DMS 273 (cell line): ENCODE results near the gene CHRNG.
"Not testable (repeated sequence)": the region's sequence is repeated elsewhere in the genome, so short reads cannot be mapped to it uniquely, and the experiment has no call there.

Experiments used
- DNase-seq: peaks from one replicate; lab custom pipeline; 2025; ENCODE audit not compliant: unreplicated experiment; lab: John Stamatoyannopoulos, UW

CHRNG gene

DNA sequence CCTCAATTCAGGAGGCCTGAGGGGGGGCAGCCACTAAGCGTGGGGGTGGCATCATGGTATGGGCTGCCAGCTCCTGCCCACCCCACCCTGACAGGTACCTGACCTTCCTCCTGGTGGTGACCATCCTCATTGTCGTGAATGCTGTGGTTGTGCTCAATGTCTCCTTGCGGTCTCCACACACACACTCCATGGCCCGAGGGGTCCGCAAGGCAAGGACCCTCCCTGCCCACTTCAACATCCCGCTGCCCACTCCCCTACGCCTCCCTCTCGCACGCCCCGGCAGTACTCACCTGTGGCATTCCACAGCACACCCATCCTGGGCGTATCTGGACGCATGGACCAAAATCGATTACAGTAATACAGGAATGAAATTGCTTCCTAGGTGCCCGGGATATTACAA lies 4.0 kb downstream of the CHRNG start:
- DNase-seq: no peak

DNA sequence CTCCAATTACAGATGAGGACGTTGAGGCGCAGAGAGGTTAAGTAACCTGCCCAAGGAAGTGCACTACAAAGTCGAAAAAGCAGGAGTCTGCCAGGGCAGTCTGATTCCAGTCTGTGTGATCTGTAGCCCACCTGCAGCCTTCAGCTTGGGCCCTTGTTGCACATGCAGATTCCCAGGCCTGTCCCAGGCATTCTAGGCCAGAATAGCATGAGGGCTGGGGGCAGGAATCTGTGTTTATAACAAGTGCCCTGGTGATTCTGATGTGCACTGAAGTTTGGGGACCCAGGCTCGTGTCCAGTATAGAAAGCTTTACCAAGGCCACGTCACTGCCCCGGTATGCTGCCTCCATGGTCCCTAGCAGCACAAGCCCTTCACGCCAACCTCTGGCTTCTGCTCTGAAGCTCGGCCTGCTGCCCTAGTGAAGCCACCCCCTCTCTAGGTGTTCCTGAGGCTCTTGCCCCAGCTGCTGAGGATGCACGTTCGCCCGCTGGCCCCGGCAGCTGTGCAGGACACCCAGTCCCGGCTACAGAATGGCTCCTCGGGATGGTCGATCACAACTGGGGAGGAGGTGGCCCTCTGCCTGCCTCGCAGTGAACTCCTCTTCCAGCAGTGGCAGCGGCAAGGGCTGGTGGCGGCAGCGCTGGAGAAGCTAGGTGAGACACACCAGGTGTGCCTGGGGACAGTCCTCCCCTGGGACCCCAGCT lies 4.6 kb downstream of the CHRNG start:
- no peak for DNase-seq

DNA sequence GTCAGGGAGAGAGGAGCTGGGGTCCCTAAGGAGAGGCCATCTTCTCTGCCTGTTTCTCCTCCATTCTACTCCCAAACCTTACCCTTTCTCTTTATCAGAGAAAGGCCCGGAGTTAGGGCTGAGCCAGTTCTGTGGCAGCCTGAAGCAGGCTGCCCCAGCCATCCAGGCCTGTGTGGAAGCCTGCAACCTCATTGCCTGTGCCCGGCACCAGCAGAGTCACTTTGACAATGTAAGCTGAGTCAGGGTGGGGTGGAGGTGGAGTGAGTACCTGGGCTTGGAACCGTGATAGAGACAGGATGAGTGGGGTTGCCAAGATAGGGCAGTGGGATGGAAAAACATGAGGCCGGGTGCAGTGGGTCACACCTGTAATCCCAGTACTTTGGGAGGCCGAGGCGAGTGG lies 5.2 kb downstream of the CHRNG start:
- DNase-seq: no peak

DNA sequence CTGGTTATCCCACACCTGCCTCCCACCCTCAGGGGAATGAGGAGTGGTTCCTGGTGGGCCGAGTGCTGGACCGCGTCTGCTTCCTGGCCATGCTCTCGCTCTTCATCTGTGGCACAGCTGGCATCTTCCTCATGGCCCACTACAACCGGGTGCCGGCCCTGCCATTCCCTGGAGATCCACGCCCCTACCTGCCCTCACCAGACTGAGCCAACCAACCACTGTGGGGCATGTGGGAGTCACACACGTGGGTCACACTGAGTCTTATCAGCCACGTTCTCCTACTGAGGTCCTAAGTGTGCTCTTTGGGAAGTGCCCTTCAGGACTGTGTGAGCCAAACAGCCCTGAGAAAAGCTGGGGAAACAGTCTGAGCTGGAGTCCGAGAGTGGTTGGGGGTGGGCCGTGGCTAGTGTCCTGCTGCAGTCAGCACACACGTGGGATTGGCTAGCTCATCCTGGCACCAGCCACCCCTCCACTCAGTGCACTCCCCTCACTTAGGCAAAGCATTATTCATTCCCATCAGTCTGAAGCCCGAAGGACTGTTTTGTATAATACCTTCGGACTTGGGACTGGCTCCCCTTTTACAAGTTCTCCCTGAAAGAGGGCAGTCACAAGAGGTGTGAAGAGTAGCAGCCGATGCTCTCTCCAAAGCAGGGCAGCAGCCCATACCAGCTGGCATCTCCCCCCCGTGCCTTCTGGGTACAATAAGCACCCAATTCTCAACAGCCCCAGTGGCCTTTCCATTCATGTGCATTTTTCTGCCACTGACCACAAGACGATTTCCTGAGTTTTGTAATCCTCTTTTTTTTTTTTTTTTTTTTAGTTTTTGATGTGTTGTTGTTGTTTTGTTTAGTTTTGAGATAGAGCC lies 6.3 kb downstream of the CHRNG start:
- DNase-seq: no peak

DNA sequence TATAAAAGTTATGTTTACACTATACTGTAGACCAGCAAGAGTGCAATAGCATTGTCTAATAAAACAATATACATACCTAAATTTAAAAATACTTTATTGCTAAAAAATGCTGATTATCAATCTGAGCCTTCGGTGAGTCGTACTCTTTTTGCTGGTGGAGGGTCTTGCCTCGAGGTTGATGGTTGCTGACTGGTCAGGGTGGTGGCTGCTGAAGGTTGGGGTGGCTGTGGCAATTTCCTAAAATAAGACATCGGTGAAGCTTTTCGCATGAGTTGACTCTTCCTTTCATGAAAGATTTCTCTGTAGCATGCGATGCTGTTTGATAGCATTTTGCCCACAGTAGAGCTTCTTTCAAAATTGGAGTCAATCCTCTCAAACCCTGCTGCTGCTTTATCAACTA lies 8.5 kb downstream of the CHRNG start:
- DNase-seq: no peak

DNA sequence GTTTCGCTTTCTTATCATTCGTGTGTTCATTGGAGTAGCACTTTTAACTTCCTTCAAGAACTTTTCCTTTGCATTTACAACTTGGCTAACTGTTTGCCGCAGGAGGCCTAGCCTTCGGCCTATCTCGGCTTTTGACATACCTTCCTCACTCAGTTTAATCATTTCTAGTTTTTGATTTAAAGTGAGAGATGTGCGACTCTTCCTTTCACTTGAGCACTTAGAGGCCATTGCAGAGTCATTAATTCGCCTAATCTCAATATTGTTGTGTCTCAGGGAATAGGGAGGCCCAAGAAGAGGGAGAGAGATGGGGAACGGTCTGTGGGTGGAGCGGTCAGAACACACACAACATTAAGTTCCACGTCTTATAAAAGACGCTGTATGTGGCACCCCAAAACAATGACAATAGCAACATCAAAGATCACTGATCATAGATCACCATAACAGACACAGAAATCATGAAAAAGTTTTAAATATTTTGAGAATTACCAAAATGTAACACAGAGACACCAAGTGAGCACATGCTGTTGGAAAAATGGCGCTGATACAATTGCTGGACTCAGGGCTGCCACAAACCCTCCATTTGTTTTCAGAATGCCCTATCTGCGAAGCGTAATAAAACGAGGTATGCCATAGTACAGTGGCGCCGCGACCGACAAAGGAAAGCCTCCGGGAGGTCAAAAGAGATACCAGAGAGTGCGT lies 10.3 kb downstream of the CHRNG start:
- peak; percentile 75 for DNase-seq

DNA sequence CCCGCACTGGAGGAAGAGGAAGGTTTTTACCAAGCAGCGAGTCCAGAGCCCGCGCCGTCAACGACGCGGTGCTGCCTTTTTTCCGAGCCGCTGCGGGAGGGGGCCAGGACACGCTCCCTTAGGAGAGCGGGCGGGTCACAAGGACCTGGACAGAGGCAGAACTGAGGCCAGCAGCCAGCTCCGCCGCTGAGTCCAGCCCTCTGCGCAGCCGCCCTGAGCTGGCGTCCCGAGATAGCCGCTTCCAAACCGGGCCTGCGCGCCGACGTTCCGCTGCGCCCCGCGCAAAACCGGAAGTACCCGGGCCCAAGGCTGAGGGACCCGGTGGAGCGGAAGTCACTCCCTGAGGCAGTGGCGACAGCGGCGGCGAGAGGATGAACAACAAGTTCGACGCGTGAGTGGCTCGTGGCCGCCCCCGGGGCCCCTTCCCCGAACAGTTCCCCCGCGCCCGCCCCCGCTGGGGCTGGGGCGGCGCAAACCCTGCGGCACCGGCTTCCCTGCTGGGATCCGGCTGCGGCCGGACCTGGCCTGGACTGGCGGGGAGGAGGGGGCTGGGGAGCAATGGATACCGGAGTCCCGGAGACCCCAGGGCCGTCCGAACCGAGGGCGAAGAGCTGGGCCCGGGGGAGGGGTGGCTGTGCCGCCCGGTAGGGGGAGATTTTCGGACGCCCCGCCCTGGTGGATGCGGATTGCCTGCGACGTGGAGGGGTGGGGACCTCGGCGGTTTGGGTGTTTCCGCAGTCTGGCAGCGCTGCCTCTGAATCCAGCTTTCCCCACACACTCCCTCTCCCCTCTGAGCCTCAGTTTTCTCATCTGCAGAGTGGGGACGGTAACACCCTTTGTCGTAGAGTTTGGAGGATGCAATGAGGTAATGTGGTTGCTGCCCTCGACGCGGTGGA lies 11.1 kb downstream of the CHRNG start, which contains the start of the genes EIF4E2 and TIGD1:
Gene EIF4E2 (plus strand): TSS at position 336 of the 896 bp plus-strand sequence. CDS start 36 bp downstream, at position 372.
Gene TIGD1 (minus strand): TSS at position 204 of the 896 bp plus-strand sequence. CDS start 675 bp downstream, outside the sequence.
- DNase-seq: peak; percentile 97

DNA sequence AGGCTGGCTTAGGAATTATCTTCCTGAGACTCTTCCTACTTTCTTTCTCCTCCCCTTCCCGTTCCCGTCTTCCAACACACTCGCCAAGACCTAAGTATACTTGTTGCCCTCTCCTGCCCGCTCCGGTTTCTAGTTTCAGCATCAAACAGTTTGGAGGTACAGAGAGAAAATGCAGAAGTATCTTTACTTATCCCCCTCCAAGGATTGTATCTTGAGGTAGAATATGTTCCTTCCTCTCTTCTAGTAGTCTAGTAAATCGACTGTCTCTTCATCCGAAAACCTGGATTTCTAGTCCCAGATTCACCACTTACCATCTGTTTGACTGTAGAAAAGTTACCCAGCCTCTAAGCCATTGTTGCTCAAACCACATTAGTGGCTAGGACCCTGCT lies 11.8 kb downstream of the CHRNG start:
- no peak for DNase-seq

DNA sequence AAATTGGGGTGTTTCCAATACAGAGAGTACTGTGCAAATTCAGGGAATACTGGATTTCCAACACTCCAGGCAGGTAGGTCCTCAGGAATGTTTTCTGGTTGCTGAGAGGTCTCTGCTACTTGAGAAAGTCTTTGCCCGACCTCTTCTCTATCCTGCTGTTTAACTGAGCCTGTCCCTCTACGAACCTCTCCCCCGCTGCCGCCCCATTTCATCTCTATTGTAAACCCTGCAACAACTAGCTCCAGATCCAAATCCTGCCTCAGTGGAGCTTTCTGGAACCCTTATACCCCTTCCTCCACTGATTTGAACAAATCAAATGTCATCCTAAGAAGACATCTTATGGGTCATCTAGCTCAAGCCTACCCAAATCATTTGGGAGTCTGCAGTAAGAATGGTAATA lies 12.3 kb downstream of the CHRNG start:
- no peak for DNase-seq

DNA sequence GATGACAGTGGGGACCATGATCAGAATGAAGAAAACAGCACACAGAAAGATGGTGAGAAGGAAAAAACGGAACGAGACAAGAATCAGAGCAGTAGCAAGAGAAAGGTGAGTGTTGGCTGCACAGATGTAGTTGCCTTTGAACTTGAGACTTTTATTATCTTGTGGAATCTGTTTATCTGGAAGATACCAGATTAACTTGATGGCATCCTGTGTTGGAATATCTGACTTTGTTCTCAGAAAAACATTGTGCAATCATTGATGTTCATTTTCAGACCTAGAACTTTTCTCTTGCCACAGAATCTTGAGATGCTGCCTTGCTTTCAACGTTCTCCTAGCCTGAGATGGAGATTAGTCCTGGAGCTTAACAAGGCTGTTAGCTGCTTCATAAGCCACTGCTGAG lies 16.9 kb downstream of the CHRNG start:
- DNase-seq: no peak

DNA sequence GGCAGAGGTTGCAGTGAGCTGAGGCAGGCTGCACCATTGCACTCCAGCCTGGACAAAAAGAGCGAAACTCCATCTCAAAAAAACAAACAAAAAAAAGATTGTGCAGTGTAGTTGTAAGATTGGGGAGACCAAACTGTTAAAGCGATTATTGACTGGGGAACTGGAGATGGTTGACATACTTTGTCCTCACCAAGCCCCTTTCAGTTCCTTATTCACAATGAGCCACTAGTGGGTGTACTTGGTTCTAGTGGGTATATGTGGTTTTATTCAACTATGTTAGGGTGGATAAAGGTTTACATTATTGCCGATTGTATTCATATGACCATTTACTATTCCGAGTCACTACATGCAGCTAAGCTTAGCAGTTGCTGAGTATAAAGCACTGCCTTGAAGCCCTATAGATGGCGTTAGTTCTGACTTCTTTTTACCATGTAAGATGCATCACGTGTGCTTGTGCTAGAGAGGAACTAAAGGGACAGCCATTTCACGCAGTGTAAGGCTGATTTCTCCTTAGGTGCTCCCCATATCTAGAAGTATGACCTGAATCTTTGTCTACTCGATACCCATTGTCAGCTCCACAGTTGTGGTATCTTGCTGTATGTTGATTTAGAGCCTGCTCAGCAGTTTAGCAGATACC lies 23.1 kb downstream of the CHRNG start:
- DNase-seq: no peak

DNA sequence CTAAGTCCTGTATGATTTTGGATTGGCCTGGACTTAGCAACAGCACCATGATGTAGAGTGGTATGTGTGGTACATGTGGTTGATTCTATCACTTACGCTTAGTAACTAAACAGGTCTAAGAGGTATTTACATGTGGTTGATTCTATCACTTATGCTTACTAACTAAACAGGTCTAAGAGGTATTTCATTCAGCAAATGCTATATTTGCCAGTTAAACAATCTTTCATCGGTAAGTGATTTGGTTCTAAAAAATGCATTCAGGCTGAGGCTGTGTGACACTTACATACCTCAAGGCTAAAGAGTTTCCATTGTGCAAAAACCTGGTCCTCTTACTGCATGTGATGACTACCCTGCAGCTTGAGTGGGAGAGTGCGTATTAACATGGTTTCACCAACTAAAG lies 24.1 kb downstream of the CHRNG start:
- DNase-seq: no peak

DNA sequence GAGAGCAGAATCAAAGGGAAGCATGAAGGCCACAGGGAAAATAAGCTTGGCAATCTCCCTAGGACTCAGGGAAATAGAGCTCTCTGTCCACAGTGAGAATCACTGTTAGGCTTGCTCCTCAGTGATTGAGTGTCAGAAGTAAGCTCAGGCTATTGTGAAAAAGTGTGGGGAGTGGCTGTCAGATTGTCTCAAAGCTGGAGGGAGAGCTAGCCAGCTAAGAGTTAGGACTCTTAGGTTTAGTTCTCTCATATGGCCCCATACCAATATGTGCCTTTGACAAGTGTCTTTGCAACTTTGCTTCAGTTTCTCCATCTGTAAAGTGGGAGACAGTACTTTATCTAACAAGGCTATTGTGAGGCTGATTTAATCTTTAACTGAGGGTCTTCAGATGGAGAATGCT lies 28.2 kb downstream of the CHRNG start:
- no peak for DNase-seq

DNA sequence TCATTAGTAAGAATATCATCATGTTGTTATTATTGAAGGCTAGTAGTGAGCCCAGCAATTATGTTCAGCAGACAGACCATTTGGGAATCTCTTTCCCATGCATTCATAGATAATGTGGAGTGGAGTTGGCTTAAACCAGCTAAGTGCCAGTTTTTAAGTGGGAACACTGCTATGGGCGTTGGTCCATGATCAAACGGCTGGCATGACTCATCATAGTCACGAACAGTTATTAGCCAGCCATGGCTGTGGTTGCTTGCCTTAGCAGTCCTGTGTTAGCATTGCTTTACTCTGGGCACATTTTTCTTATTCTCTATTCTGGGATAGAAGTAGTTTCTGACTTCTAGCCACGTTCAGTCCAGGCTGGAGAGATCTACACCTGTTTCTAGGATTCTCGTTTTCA lies 28.7 kb downstream of the CHRNG start:
- no peak for DNase-seq

DNA sequence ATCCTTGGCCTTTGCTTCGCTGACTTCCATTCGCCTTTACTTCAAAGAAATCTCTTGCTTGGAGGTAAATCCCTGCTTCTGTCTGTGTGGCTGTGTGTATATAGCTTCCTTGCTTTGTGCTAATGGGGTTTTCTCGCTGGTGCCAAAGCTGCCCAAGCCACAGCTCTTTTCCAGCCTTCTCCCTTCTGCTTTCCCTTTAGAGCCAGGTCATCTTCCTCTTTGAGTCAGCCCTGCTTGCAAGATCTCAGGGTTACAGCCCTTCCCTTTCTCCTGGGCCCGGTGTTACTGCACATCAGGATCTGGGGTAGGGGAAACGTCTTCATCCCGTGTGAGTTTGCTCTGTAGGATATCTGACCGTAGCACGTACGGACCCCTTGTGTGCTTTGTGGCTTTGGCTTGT lies 30.0 kb downstream of the CHRNG start:
- DNase-seq: no peak

DNA sequence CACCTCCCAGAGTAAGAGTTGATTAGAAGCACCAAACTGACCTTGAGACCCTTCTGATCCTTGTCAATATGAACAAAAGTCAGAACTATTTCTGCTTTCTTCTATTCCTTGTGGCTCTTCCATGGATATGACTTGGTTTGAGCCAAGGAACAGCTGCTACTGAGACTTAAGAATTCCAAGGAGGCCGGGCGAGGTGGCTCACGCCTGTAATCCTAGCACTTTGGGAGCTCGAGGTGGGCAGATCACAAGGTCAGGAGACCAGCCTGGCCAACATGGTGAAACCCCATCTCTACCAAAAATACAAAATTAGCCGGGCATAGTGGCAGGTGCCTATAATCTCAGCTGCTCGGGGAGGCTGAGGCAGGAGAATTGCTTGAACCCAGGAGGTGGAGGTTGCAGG lies 31.0 kb downstream of the CHRNG start:
- DNase-seq: not testable (repeated sequence)

DNA sequence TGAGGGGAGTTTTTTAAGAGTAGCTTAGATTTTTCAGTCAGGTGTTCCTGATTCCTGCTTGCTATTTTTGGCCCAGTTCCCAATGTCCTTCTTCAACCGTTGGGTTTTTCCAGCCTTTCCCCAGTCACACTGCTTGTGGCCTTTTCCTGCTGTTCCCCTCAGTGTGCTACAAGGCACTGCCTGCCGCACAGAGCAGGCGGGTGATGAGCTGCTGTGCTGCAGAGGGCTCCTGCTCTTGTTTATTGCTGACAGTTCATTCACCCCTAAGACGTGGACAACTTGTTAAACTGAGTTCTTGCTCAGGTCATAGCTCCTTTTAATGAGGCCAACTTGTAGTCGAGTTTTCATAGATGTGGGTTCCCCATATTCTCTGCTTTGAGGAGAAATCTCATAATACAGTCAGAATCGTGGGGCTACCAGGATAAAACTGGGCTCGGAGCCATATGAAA lies 31.6 kb downstream of the CHRNG start:
- DNase-seq: no peak

DNA sequence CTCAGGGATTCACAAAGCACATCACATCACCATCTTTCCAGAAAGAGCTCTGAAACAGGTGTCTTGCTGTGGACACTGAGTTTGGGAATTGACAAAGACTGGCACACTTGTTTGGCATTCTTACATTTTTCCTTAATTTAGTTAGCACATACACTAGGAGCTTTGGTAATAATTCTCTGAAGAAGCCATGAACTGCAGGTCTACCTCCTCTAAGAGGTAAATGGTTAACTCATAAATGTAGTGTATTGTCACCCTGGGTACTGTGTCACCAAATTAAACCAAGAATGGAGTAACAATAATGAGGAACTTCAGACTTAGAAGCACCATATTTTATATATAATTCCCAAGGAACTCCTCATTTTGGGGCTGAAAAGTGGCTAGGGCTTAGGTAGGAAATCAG lies 33.5 kb downstream of the CHRNG start:
- DNase-seq: no peak

DNA sequence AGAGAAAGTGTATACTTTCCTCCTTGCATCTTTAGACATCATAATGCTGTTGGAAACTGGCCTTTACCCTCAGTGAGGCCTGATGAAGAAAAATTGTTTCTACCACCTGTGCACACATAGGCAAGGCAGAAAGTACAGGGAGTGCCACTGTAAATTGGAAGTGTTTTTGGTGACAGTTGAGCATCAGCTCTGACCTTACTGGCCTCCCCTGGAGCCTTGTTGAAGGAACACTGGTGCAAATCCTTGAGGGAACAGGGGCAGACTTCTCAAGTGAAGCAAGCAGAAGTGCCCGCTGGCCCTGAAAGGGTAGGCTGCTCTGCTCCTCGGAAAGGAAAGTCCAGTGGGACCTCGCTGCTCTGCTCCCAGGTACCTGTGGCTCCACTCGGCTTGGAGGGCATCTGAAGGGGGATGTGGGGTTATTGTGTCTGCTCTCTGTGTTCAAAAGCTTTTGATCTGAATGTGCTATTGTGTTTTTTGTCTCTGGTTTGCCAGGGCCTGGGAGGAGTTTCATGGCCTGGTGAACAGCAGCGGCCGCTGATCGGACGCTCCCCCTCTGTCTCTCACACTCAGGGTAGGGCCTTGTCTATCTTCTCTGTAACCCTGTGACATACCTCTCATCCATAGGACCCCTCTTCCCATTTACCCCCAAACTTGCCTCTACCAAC lies 34.4 kb downstream of the CHRNG start:
- no peak for DNase-seq
